ENCODE data around the gene RAB31.
"Not testable (repeated sequence)": the region's sequence is repeated elsewhere in the genome, so short reads cannot be mapped to it uniquely, and the experiment has no call there.

Gene RAB31

DNA sequence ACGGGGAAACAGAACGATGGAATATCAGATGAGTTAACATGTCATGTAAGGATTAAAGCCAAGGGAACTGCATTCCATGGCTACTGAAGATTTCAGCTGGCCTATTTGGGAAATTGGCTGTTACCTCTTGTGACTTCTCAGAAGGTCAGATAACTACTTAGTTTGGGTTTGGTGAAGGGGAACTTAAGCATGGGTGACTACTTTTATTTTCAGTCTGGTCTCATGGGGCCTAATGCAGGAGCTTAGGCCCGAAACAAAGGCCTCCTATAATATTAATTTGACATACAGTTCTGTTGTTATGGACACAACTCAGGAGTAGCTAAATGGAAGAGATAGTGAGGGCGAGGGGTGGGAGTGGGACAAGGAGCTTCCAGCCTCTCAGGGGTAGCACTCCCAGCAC is 133.7 kb downstream of the RAB31 start:
- no peak for DNase-seq (ENCODE audit: low read depth)

DNA sequence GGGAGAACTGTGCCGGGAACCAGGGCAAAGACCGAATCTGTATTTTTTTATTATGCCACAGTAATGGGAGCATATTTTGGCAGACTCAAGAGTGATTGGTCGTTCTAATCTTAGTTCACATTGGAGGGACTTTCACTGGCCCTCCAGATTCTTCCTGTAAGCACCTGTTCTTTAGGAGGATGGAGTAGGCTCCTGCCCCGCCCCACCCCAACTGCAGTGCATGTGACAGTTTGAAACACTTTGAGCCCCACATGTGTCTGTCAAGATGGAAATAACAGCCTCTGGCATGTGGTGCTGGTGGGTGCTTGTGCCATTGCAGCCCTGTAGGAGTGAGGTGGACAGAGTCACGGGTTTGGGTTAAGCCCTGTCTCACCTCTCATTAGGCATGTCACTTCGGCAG is 134.3 kb downstream of the RAB31 start:
- no peak for DNase-seq (ENCODE audit: low read depth)

DNA sequence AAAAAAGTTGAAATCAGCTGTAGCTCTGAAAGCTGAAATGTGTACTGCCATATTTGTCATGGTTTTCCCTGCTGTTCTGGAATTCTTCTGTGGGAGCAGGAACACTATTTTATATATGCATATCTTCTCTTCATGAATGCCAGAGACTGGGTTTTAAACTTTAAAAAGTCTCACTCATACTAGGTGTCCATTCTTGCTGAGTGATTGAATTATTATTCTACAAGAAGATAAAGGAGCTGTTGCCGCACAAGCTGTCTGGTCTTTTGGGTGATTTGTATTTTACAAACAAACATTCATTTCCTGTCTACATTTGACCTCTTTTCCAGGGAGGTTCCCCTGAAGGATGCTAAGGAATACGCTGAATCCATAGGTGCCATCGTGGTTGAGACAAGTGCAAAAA is 137.2 kb downstream of the RAB31 start:
- DNase-seq (ENCODE audit: low read depth) = no peak

DNA sequence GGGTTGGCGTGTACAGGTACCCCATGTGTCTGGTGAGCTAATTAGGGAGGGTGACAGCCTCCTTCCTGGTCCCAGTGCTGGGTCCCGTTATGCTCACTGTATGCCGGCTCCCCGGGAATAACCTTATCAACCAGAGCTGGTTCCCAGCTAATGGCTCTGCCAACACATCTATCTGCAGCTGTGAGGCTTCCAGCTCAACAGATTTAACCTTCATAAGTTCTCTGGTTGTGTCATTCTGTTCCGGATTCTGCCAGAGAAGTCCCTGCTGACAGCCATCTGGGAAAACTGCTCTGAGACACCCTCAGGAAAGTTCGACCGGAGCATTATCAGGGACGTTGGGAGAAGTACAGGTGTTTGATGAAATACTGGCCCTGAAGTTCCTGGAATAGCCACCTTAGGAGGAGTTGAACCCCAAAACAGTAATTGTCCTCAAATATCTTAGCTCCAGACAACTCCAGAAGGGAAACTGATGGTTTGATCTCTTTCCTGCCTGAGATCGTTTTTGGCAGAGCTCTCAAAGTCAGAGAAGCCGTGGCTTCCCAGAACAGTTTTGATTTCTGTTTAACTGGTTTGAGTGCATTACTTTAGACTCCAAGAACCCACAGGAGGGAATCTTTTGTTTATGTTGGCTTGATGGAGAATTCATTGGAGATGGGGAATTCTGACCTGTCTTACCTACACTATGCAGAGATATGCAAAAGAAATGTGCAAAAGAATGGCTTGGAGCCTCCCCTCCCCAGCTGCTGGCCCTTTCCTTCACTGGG is 138.2 kb downstream of the RAB31 start:
- no peak for DNase-seq (ENCODE audit: low read depth)

DNA sequence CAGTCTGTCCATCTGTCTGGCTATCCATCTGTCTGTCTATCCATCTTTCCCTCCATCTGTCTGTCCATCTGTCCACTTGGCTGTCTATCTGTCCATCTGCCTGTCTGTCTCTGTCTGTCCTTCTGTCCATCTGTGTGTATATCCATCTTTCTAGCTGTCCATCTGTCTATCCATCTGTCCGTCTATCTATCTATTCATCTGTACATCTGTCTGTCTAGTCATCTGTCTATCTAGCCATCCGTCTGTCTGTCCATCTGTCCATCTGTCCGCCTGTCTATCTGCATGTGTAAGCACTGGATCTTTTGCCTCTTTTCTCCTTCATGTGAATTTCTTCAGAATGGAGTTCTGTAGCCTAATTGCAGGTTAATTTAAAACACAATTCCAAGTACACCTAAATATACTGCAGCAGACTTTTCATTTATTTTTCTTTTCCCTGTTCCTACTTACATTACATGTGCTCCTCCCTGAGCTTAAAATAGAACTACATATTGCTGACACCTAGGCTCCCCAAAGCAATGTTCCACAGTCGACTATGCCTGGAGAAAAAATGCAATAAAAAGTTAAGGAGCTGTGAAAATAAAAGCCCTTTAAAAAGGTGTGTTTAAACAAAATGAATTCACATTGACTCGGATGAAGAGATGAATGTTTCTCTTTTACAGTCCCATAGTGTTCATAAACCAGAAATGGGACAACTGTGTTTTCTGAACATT is 140.2 kb downstream of the RAB31 start:
- no peak for DNase-seq (ENCODE audit: low read depth)

DNA sequence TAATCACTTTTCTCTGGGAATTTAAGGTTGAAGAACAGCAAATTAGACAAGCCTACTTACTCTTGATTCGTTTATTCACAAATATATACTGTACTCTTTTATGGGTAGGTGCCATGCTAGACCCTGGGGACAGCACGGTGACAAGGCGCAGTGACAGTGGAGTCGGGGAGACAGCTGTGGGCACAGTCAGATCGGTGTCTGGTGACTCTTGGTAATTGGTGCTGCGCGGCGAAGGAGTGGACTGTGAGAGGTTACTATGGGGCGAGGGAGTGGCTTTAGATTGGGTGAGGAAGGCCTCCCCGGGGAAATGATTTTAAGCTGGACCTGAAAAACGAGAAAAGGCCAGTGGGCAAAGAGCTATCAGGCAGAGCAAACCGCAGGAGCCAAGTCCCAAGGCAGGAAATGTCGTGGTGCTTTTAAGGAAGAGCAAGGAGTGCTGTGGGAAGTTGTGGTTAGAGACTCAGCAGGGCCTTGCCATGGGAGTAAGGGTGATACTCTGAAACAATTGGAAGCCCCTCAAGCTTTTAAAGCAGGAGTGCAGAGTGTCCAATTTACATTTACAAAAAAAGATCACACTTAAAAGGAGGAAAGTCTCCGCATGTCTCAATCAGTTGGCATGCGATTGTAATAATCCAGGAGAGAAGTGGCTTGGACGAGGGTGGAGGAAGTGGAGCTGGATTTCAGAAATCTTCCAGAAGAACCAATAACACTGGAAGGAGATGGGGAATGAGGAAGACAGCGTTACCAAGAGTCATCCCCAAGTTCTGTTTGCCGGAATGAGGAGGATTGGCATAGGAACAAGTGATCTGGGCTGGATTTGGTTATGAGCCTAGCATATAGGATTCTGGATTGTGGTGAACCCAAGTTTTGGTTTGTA is 141.5 kb downstream of the RAB31 start:
- no peak for DNase-seq (ENCODE audit: low read depth)

DNA sequence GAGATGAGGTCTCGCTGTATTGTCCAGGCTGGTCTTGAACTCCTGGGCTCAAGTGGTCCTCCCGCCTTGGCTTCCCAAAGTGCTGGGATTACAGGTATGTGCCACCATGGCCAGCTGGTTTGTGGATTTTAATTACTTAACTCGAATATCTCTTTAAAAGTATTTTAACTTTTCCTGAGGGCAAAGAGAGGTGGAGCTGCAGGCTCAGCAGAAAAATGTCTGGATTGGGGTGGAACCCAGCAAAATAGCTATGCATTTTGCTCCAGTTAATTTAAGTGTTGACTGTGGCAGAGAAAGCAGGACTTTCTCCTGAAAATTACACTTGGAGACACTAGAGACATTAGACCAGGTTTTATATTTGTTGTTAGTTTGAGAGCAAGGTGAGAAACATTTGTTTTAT is 142.2 kb downstream of the RAB31 start:
- DNase-seq (ENCODE audit: low read depth) = no peak

DNA sequence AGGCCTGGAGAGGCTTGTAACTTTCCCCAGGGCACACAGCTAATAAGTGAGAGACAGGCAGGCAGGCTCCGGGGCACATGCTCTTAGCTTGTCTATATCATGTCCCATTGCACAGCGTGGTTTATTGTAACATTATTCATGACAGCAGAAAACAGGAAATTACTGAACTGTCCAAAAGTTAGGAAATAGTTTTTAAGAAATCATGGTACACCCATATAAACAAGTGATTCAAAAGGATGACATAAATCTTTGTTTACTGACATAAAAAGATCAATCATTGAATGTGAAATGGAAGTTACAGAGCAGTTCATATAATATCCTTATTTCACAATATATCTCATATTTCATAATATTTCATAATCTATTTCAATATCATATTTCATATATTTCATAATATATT is 143.4 kb downstream of the RAB31 start:
- no peak for DNase-seq (ENCODE audit: low read depth)

DNA sequence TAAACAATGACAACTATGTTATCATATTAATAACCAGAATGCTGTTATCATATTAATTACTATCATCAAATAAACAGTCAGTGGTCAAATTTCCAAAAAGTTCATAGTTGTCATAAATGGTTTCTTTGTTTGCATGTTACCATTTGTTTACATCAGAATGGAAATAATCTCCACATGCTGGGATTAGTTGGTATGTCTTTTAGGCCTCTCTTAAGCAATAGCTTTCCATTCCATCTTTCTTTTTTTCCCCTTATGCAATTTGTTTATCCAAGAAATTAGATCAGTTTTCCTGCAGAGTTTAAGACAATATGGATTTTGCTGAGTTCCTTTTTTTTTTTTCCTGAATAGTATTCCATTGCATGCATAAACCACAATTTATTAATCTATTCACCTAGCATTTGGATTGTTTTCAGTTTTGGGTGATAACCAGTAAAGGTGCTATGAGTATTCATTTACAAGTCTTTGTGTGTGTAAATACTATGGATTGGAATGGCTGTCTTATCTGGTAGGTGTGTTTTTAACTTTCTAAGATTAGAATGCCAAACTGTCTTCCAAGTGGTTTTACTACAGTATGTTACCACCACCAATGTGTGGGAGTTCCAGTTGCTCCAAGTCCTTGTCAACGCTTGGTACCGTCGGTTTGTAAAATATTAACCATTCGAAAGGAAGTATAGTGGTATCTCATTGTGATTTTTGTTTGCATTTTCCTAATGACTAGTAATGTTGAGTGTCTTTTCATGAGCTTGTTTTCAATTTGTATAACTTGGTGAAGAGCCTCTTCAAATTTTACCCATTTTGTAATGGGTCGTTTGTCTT is 144.4 kb downstream of the RAB31 start:
- no peak for DNase-seq (ENCODE audit: low read depth)

DNA sequence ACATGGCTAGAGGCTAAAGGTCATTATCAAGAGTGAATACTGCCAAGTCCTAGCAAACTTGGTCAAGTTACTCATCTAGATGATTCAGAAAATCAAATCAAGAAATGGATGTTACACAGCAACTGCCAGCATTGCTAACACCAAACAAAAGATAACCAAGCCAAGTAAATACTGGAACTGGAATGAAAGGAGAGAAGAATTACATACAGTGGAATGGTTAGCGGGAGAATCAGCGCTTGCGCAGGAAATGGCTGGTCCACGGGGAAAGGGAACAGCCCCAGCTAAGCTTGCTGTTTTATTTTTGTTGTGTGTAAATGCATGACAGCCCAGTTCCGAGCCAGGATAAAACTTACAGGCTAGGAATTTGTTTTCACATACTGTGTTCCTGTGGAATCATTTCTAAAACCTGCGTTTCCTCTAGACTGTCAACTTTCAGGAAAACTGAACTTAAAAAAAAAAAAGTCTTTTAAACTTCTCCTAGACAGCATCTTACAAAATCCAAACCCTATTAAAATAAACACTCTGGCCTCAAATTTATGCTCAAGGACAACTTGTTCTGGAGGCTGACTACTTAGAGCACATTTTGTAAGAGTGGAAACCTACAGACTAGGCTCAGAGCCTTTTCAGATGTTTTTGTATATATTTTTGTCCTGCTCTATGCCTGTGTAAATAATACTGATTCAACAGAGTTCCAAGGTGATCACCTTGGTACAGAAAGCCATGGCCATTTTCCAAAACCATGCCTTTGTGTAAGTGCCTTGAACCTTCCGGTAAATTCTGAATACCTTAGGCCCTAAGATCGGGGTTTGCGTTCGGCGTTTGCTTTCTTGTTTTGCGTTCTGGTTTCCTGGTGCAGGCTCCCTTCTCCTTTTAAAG is 146.9 kb downstream of the RAB31 start:
- DNase-seq (ENCODE audit: low read depth) = no peak

DNA sequence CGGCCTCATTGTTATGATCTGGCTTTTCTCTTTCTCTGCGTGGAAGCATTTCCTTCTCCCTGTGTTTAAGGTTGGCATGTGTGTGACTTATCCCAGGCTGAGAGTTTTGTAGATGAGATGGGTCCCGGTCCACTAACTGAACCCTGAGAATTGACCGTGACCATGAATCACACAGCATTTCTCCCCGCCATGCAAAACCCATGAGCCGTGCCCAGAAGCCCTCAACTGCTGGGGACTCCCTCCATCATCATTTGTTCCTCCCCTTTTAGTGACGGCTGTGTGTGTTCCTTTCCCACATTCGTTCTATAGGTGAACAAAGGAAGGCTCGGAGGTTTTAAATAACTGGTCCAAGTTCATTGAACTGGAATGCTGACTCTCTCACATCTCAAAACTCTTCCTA is 147.6 kb downstream of the RAB31 start:
- DNase-seq (ENCODE audit: low read depth) = no peak

DNA sequence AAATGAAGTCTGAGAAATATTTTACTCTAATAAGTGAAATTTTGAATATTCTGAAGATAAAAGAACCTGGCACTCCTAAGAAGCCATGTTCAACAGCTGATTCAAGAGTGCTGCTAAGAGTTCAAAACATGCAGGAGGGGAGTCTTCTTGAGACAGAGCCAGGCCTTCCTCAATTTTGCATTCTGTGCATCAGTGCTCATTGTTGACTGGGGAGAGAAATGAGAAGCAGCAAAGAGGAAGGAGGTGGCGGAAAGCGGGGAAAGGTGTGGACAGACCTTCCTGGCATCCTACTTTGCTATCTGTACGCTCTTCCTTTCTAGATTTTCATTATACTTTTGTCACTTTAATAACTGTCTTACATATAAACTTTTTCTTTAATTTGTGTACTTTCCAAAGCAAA is 148.0 kb downstream of the RAB31 start:
- no peak for DNase-seq (ENCODE audit: low read depth)

DNA sequence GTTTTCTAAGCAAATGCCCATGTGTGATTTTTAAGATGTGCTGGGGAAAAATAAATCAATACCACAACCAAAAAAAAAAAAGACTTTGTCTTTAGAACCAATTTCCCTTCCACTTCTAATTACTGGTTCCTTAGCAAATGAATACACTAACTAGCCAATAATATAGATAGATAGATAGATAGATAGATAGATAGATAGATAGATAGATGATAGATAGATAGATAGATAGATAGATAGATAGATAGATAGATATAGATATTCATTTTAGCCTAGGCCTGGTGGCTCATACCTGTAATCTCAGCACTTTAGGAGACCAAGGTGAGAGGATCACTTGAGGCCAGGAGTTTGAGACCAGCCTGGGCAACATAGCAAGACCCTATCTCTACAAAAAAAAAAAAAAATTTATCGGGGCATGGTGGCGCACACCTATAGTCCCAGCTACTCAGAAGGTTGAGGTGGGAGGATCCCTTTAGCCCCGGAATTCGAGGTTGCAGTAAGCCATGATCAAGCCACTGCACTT is 149.4 kb downstream of the RAB31 start:
- DNase-seq (ENCODE audit: low read depth) = not testable (repeated sequence)

DNA sequence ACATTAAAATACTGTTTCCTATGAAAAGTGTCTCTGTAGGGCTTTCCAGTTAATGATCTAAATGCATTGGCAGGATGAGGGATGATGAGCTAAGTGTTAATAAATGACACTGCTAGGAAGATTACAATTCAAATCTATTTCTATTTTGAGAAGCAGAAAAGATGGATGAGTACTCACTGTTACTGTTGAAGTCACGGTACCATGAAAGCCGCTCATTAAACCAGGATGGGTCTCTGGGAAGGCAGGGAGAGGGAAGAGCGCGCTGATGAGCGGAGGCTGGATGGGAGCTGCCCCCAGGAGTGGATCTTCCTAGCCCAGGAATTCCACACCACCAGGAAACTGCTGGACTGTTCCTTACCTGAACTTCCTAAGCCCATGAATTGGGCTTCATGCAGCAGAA is 150.5 kb downstream of the RAB31 start:
- DNase-seq (ENCODE audit: low read depth) = no peak

DNA sequence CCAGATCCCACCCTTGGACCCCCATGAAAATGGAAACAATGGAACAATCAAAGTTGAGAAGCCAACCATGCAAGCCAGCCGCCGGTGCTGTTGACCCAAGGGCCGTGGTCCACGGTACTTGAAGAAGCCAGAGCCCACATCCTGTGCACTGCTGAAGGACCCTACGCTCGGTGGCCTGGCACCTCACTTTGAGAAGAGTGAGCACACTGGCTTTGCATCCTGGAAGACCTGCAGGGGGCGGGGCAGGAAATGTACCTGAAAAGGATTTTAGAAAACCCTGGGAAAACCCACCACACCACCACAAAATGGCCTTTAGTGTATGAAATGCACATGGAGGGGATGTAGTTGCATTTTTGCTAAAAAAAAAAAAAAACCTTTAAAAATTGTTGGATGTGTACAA is 151.1 kb downstream of the RAB31 start:
- no peak for DNase-seq (ENCODE audit: low read depth)

DNA sequence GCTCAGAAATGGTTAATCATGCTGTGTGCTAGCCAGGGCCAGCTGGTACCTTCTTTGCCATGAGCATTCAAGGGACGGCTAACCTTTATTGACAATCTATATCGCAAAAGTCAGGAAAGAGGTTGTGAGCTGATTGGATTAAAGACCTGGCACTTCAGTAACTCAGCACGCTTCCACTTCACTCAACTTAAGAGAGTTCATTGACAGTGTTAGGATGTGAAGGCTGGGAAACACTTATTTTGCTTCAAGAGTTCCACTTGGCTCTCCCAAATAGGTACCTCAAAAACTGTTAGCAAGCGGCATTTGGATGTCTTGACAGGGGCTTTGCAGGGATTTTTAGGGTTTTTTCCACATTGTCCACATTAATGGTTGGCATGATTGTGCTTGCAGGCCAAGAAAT is 152.6 kb downstream of the RAB31 start:
- DNase-seq (ENCODE audit: low read depth) = no peak

DNA sequence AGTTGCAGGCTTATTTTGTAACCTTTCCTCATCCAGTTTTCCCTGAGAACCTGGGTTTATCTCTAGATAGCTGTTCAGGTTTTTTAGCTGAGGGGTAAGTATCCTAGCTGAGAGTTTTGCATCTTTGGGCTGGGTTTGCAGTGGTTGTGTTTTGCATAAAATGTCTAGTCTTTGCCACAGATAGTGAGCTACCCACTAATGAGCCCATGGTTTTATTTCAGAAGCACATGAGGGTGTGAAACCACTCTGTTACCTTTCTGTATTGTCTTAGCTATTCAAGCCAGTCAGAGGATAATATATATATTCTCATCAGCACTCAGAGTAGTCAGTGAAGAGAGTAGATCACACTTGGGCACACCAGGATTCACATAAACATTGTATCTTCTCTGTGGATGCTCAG is 153.1 kb downstream of the RAB31 start:
- no peak for DNase-seq (ENCODE audit: low read depth)

DNA sequence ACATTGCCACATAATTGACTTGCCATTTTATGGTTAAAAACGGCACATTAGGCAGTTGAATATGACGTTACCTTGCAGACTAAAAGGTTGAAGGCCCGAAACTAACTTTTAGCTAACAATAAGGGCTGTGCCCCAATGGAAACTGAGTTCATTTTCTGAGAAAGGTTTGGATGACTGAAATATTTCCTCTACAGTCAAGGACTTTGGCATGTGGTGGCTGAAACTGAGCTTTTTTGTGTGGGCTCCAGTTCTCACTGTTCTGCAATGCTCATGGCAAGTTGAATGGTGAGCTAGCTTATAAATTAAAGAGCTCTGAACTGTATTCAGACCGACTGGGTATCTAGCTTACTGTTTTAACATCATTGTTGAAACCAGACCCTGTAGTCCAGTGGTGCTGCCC is 153.8 kb downstream of the RAB31 start:
- no peak for DNase-seq (ENCODE audit: low read depth)

DNA sequence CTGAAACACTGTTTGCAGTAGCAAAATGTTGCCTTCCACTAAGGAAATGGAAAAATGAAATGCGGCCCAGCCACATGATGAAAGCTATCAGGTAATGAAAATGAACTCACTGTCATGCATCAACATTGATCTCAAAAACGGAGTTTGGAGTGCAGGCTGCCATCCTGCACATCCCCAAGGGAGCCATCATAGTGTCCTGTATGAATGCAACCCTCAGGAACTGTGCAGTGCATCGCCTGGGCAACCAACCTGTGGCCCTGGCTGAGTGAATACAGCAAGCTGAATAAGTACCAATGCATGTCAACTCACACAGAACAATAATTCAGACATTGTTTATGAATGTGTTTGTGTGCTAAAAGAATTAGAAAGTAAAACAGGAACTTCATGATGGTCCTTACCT is 154.6 kb downstream of the RAB31 start:
- DNase-seq (ENCODE audit: low read depth) = no peak

DNA sequence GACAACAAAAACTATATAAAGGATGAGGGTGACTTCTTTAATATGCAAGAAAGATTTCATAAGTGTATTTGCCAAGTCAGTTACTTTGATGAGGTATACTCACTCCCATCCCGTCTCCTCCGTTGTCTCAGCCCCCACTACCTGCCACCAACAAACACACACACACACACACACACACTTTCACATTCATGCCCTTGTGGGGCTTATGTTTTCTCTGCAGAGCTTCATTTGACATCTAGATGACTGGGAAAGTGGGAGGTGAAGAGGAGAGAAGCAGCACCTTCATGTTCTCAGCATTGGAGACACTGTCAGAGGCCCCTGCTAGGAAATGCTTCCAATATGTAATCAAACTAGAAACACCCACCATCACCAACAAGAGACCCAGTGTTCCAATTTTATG is 155.2 kb downstream of the RAB31 start:
- DNase-seq (ENCODE audit: low read depth) = no peak

Measured in stromal cell of bone marrow (primary cell).